Peyer's patch (tissue), 4 donors: Measurements from ENCODE around the gene TM2D1. TPM values are rescaled to one million over a fixed set of nuclear protein-coding genes. Genes with fewer than 3 reads are reported as not detected.

ENCODE experiments used
- DNase-seq, 3 donors: peaks; one replicate each; pipeline ENCODE4 v3.0.0-alpha.2; 2017 to 2019
- H3K27ac ChIP-seq, 4 donors: fragments of 200-600 bp; sonication (generic); one replicate each; pipeline ENCODE4 v1.5.1; 2016 to 2019
- H3K27me3 ChIP-seq, 2 donors: fragments of 200-600 bp; sonication (generic); one replicate each; pipeline ENCODE4 v1.5.1; 2019
- H3K36me3 ChIP-seq, 3 donors: fragments of 200-600 bp; sonication (generic); one replicate each; pipeline ENCODE4 v1.5.1; 2016 to 2019
- H3K4me1 ChIP-seq, 4 donors: fragments of 200-600 bp; sonication (generic); one replicate each; pipeline ENCODE4 v1.5.1; 2016 to 2019
- H3K4me3 ChIP-seq, 4 donors: fragments of 200-600 bp; sonication (generic); 1 replicate in 3 of 4; 2 replicates in 1 of 4; pipeline ENCODE4 v1.5.1; 2016 to 2019; ENCODE audit warnings: mild to moderate bottlenecking in 1 of 4
- H3K9me3 ChIP-seq, 4 donors: fragments of 200-600 bp; sonication (generic); one replicate each; pipeline ENCODE4 v1.5.1; 2016 to 2019; ENCODE audit warnings: mild to moderate bottlenecking in 1 of 4
- POLR2A ChIP-seq, 2 donors: fragments of 450-650 bp; IDR thresholded peaks; one replicate each; pipeline ENCODE4 v1.5.1; 2017; ENCODE audit warnings: antibody characterized with exemption in 2 of 2, mild to moderate bottlenecking in 2 of 2, moderate library complexity in 2 of 2
- total RNA-seq, 4 donors: library from RNA; depleted of rRNA; stranded (reverse); fragments of >200 nt; gene quantifications; one replicate each; pipeline ENCODE4 v1.1.0, GENCODE V29; 2016
- TF ChIP-seq, protein P1 (sequence below), 6 experiments: fragments of 450-650 bp in 4 of 6; fragments of 200-600 bp in 2 of 6; sonication (generic) in 1 of 6; IDR thresholded peaks; one replicate each; pipeline ENCODE4 v1.5.1; 2017 to 2019; ENCODE audit warnings: antibody characterized with exemption in 6 of 6, mild to moderate bottlenecking in 3 of 6, moderate library complexity in 1 of 6

TM2D1 gene
- total RNA-seq, 4 donors from 2014 or later = 25.6 to 64.8 (median 43.2) TPM

DNA sequence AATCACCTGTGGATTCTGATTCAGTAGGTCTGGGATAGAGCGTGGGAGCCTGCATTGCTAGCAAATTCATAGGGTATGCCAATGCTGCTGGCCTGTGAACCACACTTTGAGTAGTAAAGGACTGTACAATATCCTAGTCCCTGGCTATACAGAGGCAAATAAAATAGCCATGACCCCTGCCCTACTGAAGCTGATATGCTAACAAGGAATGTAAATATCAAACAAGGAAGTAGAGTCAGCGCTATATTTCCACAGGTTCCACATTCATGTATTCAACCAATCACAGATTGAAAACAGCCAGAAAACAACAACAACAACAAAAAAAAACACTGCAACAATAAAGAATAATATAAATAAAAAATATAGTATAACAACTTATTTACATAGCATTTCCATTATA lies 77.8 kb downstream of the TM2D1 start:
- H3K36me3 ChIP-seq = no peaks in the 10 kb centered on the region
- no peaks in the 10 kb centered on the region for H3K4me1 ChIP-seq
- H3K9me3 ChIP-seq = no peaks in the 10 kb centered on the region
- no peak for DNase-seq
- no peak overlapping the region for H3K27ac ChIP-seq
- TF ChIP-seq POLR2A (IDR thresholded peaks at IDR 0.05) = no peak
- TF ChIP-seq, protein P1, sequence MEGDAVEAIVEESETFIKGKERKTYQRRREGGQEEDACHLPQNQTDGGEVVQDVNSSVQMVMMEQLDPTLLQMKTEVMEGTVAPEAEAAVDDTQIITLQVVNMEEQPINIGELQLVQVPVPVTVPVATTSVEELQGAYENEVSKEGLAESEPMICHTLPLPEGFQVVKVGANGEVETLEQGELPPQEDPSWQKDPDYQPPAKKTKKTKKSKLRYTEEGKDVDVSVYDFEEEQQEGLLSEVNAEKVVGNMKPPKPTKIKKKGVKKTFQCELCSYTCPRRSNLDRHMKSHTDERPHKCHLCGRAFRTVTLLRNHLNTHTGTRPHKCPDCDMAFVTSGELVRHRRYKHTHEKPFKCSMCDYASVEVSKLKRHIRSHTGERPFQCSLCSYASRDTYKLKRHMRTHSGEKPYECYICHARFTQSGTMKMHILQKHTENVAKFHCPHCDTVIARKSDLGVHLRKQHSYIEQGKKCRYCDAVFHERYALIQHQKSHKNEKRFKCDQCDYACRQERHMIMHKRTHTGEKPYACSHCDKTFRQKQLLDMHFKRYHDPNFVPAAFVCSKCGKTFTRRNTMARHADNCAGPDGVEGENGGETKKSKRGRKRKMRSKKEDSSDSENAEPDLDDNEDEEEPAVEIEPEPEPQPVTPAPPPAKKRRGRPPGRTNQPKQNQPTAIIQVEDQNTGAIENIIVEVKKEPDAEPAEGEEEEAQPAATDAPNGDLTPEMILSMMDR (IDR thresholded peaks at IDR 0.05) = no peak
- H3K4me3 ChIP-seq = no peak overlapping the region
- H3K27me3 ChIP-seq = no peaks in the 10 kb centered on the region

DNA sequence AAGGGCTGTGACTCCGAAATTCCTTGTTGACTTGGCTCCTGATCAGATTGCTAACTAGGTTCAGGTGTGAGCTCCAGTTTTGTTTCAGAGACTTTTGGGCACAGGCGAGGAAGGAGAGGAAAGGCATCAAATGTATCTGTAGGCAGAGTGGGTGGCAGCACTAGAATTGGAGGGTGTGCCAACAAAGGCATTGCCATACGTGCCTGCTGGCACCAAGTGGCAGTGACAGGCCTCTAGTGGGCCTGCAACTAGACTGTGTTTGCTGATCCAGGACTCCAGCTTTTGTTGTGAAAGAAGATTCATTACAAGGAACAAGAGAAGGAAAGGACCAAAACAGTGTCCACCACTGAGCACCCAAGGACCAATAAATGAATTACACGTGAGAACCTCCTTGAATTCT lies 79.5 kb downstream of the TM2D1 start:
- Histone ChIP-seq H3K4me3 (no peak overlapping the region), H3K4me1 (no peaks in the 10 kb centered on the region), H3K27ac (no peak overlapping the region), H3K9me3 (no peaks in the 10 kb centered on the region), H3K36me3 (no peaks in the 10 kb centered on the region), H3K27me3 (no peaks in the 10 kb centered on the region)
- TF ChIP-seq POLR2A (IDR thresholded peaks at IDR 0.05) = no peak
- TF ChIP-seq, protein P1 (IDR thresholded peaks at IDR 0.05) = no peak
- DNase-seq = no peak

DNA sequence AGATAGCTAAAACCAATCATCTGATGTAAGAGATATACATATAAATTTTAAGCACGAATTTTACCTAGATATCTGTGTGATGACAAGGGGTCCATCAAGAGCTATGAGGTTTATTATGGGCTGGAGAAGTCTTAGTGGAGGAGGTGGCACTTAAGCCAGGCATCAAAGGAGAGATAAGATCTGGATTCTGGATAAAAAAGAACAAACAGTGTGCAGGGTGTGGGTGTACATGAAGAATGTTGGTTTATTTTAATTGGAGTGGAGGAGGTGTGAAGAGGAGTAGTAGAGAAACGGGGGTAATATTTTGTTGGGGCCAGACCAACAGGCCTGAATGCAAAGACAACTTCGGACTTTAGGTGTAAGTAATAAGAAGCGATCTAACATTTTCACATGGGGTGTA lies 80.6 kb downstream of the TM2D1 start:
- H3K9me3 ChIP-seq = no peaks in the 10 kb centered on the region
- H3K27ac ChIP-seq = no peak overlapping the region
- H3K4me1 ChIP-seq = no peaks in the 10 kb centered on the region
- H3K27me3 ChIP-seq = no peaks in the 10 kb centered on the region
- no peak for TF ChIP-seq POLR2A (IDR thresholded peaks at IDR 0.05)
- TF ChIP-seq, protein P1 (IDR thresholded peaks at IDR 0.05) = no peak
- DNase-seq = no peak
- H3K4me3 ChIP-seq = no peak overlapping the region
- no peaks in the 10 kb centered on the region for H3K36me3 ChIP-seq

DNA sequence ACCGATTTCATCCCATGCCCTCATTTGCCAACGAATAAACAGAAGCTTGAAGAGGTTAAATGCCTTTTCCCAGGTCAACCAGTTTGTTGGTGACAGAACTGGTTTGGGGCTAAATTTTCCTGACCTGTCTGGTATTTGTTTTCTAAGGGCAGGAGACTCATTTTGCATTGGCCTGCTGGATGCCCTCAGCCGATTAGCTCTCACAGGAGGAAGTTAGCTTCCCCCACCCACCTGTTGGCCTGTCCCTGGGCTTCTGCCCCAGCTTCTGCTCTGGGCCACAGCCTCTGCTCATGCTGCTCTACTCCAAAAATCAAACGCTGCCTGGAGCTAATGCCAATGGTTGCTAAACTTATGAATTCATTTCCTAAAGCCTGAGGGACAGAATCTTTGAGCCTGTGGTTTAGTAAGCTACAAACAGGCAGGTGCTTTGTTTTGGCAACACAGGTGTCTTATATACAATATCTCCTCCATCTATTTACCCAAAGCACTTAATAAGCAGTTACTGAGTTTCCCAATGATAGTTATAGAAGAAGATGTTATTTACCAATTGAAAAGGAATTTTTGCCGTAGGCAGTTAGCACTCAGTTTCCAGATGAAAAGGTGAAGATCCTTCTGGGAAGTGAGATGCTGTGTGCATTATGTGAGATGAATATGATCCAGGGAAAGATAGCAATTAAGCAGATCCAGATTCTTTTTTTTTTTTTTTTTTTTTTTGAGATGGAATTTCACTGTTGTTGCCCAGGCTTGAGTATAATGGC lies 82.3 kb downstream of the TM2D1 start:
- Histone ChIP-seq H3K27ac (no peak overlapping the region), H3K36me3 (no peaks in the 10 kb centered on the region)
- no peak for DNase-seq

DNA sequence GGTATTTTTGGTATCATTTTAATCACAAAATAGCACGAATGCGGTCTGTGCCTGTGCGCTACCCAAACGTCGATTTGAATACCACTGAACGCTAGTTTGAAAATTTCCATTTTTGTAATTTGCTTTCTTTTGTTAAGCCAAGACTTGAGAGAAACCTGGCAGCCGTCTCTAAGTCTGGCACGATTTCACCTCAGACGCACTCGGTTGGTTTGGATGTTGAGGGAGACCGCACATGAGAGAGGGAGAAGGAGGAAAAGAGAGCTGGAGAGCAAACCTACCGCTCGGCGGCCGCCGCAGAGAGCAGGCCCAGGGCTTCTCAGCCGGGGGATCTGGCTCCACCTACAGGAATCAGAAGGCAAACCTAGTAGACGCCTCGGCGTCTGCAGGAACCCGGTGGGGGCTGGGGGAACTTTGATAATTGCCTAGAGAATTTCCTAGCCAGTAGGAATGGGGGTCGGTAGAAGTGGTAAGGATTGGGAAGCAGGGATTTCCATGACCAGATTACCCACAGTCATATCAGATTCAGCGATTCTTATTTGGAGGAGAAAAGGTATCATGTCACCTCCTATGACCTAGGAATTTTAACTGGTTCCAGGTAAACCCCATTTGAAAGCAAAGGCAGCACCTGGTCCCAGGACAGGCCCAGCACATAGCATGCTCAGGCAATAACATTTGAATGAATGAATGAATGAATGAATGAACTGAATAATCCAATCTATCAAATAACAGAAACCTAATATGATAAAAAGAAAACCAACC lies 83.2 kb downstream of the TM2D1 start:
- H3K27me3 ChIP-seq = no peaks in the 10 kb centered on the region
- H3K27ac ChIP-seq = peak overlapping the region in 2 of 4 donors; percentile 54 to 55
- H3K4me3 ChIP-seq = peak overlapping the region in 2 of 4 donors; percentile 25 to 31
- no peaks in the 10 kb centered on the region for H3K4me1 ChIP-seq
- DNase-seq = peak; percentile 60 to 82 (median 65)
- no peaks in the 10 kb centered on the region for H3K36me3 ChIP-seq
- H3K9me3 ChIP-seq = no peaks in the 10 kb centered on the region
- no peak for TF ChIP-seq POLR2A (IDR thresholded peaks at IDR 0.05)
- TF ChIP-seq, protein P1 (IDR thresholded peaks at IDR 0.05) = peak; percentile 29 to 65 (median 44)

More for the DNA sequence above, 82.3 kb downstream of the TM2D1 start:
- Histone ChIP-seq H3K27me3 (no peaks in the 10 kb centered on the region), H3K4me1 (no peaks in the 10 kb centered on the region), H3K9me3 (no peaks in the 10 kb centered on the region), H3K4me3 (no peak overlapping the region)
- TF ChIP-seq, protein P1 (IDR thresholded peaks at IDR 0.05) = no peak
- TF ChIP-seq POLR2A (IDR thresholded peaks at IDR 0.05) = no peak
